HEK293 (cell line): ENCODE data around the gene TMEM270.

Experiments
- CTCF ChIA-PET: fragments of 350-600 bp; formaldehyde crosslinking; extraction: SDS; loops from one replicate; lab custom pipeline; 2021; ENCODE audit warnings: antibody characterized with exemption; lab: Yijun Ruan, JAX
- POLR2A ChIA-PET: fragments of 300-600 bp; formaldehyde crosslinking; extraction: SDS; loops from one replicate; lab custom pipeline; 2020; ENCODE audit warnings: antibody characterized with exemption, inconsistent platforms; lab: Yijun Ruan, JAX
- H3K27ac ChIP-seq: fragments of 200-500 bp; sonication (Bioruptor generic); 2 replicates; pipeline ENCODE4 v1.5.1; 2014; ENCODE audit warnings: low read depth, low read length, control low read depth, inconsistent platforms; ENCODE audit errors: extremely low read depth
- H3K36me3 ChIP-seq, 2 experiments: fragments of 200-500 bp in 1 of 2; sonication (Bioruptor generic) in 1 of 2; 1 replicate in 1 of 2; 2 replicates in 1 of 2; pipeline ENCODE4 v1.5.1; 2014 to 2017; ENCODE audit warnings: inconsistent platforms in 2 of 2, low read length in 2 of 2; ENCODE audit not compliant: control insufficient read depth in 2 of 2, insufficient read depth in 1 of 2
- H3K4me1 ChIP-seq: fragments of 200-500 bp; sonication (Bioruptor generic); 2 replicates; pipeline ENCODE4 v1.5.1; 2014; ENCODE audit warnings: mild to moderate bottlenecking, low read length, inconsistent platforms; ENCODE audit not compliant: control insufficient read depth, insufficient read depth
- H3K4me3 ChIP-seq: 2 replicates; pipeline ENCODE4 v1.5.1; 2011; ENCODE audit warnings: low read depth, mild to moderate bottlenecking, control low read depth, low read length, moderate library complexity
- H3K9me3 ChIP-seq: fragments of 200-500 bp; sonication (Bioruptor generic); 2 replicates; pipeline ENCODE4 v1.5.1; 2014; ENCODE audit warnings: low read depth, low read length, inconsistent platforms; ENCODE audit not compliant: control insufficient read depth, insufficient read depth
- EGR2 ChIP-seq: fragments of 450-650 bp; formaldehyde crosslinking; IDR thresholded peaks from 2 replicates; pipeline ENCODE4 v1.5.1; 2016; ENCODE audit warnings: low read depth, missing biosample characterization, missing genetic modification characterization
- FEZF1 ChIP-seq: fragments of 450-650 bp; formaldehyde crosslinking; IDR thresholded peaks from 2 replicates; pipeline ENCODE4 v1.5.1; 2016; ENCODE audit warnings: missing biosample characterization, missing genetic modification characterization
- GLIS2 ChIP-seq: fragments of 450-650 bp; formaldehyde crosslinking; IDR thresholded peaks from 2 replicates; pipeline ENCODE4 v1.5.1; 2016; ENCODE audit warnings: missing biosample characterization, missing genetic modification characterization
- IKZF3 ChIP-seq: fragments of 450-650 bp; IDR thresholded peaks from 2 replicates; pipeline ENCODE4 v1.5.0; 2018; ENCODE audit warnings: missing biosample characterization, mild to moderate bottlenecking, missing genetic modification characterization, moderate library complexity
- ZFHX2 ChIP-seq: fragments of 450-650 bp; formaldehyde crosslinking; conservative IDR thresholded peaks from 2 replicates; pipeline ENCODE4 v1.5.1; 2016; ENCODE audit warnings: missing biosample characterization, missing genetic modification characterization
- ZNF184 ChIP-seq: fragments of 450-650 bp; IDR thresholded peaks from 2 replicates; pipeline ENCODE4 v1.5.1; 2018; ENCODE audit warnings: missing biosample characterization, mild to moderate bottlenecking, missing genetic modification characterization
- ZNF202 ChIP-seq: fragments of 450-650 bp; formaldehyde crosslinking; IDR thresholded peaks from 2 replicates; pipeline ENCODE4 v1.5.1; 2016; ENCODE audit warnings: missing biosample characterization, missing genetic modification characterization, borderline replicate concordance
- ZNF214 ChIP-seq: fragments of 450-650 bp; formaldehyde crosslinking; IDR thresholded peaks from 2 replicates; pipeline ENCODE4 v1.5.1; 2017; ENCODE audit warnings: missing biosample characterization, mild to moderate bottlenecking, missing genetic modification characterization, borderline replicate concordance
- ZNF221 ChIP-seq: fragments of 450-650 bp; formaldehyde crosslinking; IDR thresholded peaks from 2 replicates; pipeline ENCODE4 v1.5.1; 2017; ENCODE audit warnings: missing biosample characterization, missing genetic modification characterization, borderline replicate concordance
- ZNF302 ChIP-seq: fragments of 450-650 bp; formaldehyde crosslinking; IDR thresholded peaks from 2 replicates; pipeline ENCODE4 v1.5.1; 2016; ENCODE audit warnings: missing biosample characterization, missing genetic modification characterization, low read depth
- ZNF530 ChIP-seq: fragments of 450-650 bp; formaldehyde crosslinking; IDR thresholded peaks from 2 replicates; pipeline ENCODE4 v1.5.1; 2016; ENCODE audit warnings: low read depth, missing biosample characterization, missing genetic modification characterization
- ZNF768 ChIP-seq: fragments of 450-650 bp; formaldehyde crosslinking; IDR thresholded peaks from 2 replicates; pipeline ENCODE4 v1.5.1; 2018; ENCODE audit warnings: missing biosample characterization, mild to moderate bottlenecking, missing genetic modification characterization
- ZNF777 ChIP-seq: fragments of 450-650 bp; formaldehyde crosslinking; IDR thresholded peaks from 2 replicates; pipeline ENCODE4 v1.5.1; 2017; ENCODE audit warnings: missing biosample characterization, missing genetic modification characterization, borderline replicate concordance
- ZSCAN16 ChIP-seq: fragments of 450-650 bp; formaldehyde crosslinking; IDR thresholded peaks from 2 replicates; pipeline ENCODE4 v1.5.1; 2016; ENCODE audit warnings: missing biosample characterization, missing genetic modification characterization
- ZSCAN30 ChIP-seq: fragments of 450-650 bp; IDR thresholded peaks from 2 replicates; pipeline ENCODE4 v1.5.1; 2018; ENCODE audit warnings: missing biosample characterization, mild to moderate bottlenecking, missing genetic modification characterization, moderate library complexity
- TF ChIP-seq, protein P1 (sequence below): fragments of 450-650 bp; formaldehyde crosslinking; IDR thresholded peaks from 2 replicates; pipeline ENCODE4 v1.5.1; 2016; ENCODE audit warnings: missing biosample characterization, missing genetic modification characterization, borderline replicate concordance
- TF ChIP-seq, protein P2 (sequence below): fragments of 450-650 bp; formaldehyde crosslinking; IDR thresholded peaks from 2 replicates; pipeline ENCODE4 v1.5.1; 2016; ENCODE audit warnings: missing biosample characterization, missing genetic modification characterization
- TF ChIP-seq, protein P3 (sequence below): fragments of 450-650 bp; formaldehyde crosslinking; IDR thresholded peaks from 2 replicates; pipeline ENCODE4 v1.5.1; 2016; ENCODE audit warnings: missing biosample characterization, missing genetic modification characterization

Gene TMEM270

DNA sequence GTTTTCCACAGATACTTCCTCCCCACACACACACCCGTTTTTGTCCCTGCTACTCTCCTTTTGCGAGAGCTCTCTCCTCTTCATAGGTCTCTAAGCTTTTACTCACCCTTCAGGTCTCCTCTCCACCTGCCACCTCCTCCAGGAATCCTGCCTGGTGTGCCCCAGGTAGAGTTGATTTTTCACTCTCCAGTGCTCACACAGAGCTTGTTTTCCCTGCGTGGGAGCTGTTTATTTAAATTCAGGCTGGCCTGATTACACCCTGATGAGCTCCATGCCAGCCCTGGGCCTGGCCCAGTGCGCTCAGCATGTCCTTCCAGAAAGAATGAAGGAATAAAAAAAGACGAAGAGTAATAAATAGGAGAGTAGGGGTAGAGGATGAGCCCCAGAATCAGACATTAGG is 37.7 kb upstream of the TMEM270 start:
- Histone ChIP-seq H3K36me3 (no peaks in the 10 kb centered on the region), H3K27ac (no peak overlapping the region), H3K4me3 (no peak overlapping the region), H3K9me3 (no peaks in the 10 kb centered on the region), H3K4me1 (peaks cover 11% of the 10 kb centered on the region)
- ChIA-PET POLR2A (interaction anchor here (2.4 kb wide), 1 partner anchor 19 kb away, joined by 12 read pairs; the partner anchor contains the start of gene METTL27), CTCF (interaction anchor here (0.7 to 0.8 kb wide), 2 partner anchors 11 to 32 kb away, joined by 3 read pairs; no protein-coding TSS in a partner anchor)
- TF ChIP-seq ZNF202 (no peak), IKZF3 (tag by site-specific recombination) (no peak), ZNF221 (no peak), ZFHX2 (no peak), ZNF777 (tag by site-specific recombination) (no peak), ZNF302 (tag by site-specific recombination) (no peak), FEZF1 (tag by site-specific recombination) (no peak), ZNF214 (no peak), ZNF768 (tag by site-specific recombination) (no peak), ZSCAN30 (tag by site-specific recombination) (no peak), ZNF530 (tag by site-specific recombination) (no peak), ZNF184 (tag by site-specific recombination) (no peak), GLIS2 (tag by site-specific recombination) (no peak), ZSCAN16 (tag by site-specific recombination) (no peak), EGR2 (tag by site-specific recombination) (no peak)
- TF ChIP-seq, protein P1, sequence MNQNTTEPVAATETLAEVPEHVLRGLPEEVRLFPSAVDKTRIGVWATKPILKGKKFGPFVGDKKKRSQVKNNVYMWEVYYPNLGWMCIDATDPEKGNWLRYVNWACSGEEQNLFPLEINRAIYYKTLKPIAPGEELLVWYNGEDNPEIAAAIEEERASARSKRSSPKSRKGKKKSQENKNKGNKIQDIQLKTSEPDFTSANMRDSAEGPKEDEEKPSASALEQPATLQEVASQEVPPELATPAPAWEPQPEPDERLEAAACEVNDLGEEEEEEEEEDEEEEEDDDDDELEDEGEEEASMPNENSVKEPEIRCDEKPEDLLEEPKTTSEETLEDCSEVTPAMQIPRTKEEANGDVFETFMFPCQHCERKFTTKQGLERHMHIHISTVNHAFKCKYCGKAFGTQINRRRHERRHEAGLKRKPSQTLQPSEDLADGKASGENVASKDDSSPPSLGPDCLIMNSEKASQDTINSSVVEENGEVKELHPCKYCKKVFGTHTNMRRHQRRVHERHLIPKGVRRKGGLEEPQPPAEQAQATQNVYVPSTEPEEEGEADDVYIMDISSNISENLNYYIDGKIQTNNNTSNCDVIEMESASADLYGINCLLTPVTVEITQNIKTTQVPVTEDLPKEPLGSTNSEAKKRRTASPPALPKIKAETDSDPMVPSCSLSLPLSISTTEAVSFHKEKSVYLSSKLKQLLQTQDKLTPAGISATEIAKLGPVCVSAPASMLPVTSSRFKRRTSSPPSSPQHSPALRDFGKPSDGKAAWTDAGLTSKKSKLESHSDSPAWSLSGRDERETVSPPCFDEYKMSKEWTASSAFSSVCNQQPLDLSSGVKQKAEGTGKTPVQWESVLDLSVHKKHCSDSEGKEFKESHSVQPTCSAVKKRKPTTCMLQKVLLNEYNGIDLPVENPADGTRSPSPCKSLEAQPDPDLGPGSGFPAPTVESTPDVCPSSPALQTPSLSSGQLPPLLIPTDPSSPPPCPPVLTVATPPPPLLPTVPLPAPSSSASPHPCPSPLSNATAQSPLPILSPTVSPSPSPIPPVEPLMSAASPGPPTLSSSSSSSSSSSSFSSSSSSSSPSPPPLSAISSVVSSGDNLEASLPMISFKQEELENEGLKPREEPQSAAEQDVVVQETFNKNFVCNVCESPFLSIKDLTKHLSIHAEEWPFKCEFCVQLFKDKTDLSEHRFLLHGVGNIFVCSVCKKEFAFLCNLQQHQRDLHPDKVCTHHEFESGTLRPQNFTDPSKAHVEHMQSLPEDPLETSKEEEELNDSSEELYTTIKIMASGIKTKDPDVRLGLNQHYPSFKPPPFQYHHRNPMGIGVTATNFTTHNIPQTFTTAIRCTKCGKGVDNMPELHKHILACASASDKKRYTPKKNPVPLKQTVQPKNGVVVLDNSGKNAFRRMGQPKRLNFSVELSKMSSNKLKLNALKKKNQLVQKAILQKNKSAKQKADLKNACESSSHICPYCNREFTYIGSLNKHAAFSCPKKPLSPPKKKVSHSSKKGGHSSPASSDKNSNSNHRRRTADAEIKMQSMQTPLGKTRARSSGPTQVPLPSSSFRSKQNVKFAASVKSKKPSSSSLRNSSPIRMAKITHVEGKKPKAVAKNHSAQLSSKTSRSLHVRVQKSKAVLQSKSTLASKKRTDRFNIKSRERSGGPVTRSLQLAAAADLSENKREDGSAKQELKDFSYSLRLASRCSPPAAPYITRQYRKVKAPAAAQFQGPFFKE (tag by site-specific recombination): no peak
- TF ChIP-seq, protein P2, sequence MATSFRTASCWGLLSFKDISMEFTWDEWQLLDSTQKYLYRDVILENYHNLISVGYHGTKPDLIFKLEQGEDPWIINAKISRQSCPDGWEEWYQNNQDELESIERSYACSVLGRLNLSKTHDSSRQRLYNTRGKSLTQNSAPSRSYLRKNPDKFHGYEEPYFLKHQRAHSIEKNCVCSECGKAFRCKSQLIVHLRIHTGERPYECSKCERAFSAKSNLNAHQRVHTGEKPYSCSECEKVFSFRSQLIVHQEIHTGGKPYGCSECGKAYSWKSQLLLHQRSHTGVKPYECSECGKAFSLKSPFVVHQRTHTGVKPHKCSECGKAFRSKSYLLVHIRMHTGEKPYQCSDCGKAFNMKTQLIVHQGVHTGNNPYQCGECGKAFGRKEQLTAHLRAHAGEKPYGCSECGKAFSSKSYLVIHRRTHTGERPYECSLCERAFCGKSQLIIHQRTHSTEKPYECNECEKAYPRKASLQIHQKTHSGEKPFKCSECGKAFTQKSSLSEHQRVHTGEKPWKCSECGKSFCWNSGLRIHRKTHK (tag by site-specific recombination): no peak
- TF ChIP-seq, protein P3, sequence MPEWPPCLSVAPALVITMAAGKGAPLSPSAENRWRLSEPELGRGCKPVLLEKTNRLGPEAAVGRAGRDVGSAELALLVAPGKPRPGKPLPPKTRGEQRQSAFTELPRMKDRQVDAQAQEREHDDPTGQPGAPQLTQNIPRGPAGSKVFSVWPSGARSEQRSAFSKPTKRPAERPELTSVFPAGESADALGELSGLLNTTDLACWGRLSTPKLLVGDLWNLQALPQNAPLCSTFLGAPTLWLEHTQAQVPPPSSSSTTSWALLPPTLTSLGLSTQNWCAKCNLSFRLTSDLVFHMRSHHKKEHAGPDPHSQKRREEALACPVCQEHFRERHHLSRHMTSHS (tag by site-specific recombination): no peak
